Kidney (tissue), 14 donors: ENCODE data around the gene CCNT2. TPM values are rescaled to one million over a fixed set of nuclear protein-coding genes. Genes with fewer than 3 reads are reported as not detected.

Source experiments
- DNase-seq, 5 donors: peaks; one replicate each; pipeline ENCODE4 v3.0.0-alpha.2; 2013 to 2020
- FAIRE-seq: peaks from 2 replicates; lab custom pipeline; 2012; peaks lifted over from hg19 to GRCh38; lab: Jason Lieb, UNC
- H3K27ac ChIP-seq, 2 donors: one replicate each; pipeline ENCODE4 v1.7.0; 2013; ENCODE audit warnings: low read depth in 2 of 2, low read length in 2 of 2, inconsistent platforms in 1 of 2
- H3K27me3 ChIP-seq: one replicate; pipeline ENCODE4 v1.7.1; 2013; ENCODE audit warnings: low read length, inconsistent platforms; ENCODE audit not compliant: control insufficient read depth, insufficient read depth
- H3K36me3 ChIP-seq, 3 donors: one replicate each; pipeline versions ENCODE4 v1.7.0 to v1.7.1; 2013; ENCODE audit warnings: low read length in 3 of 3, control low read depth in 1 of 3, inconsistent platforms in 1 of 3; ENCODE audit not compliant: insufficient read depth in 3 of 3, control insufficient read depth in 2 of 3
- H3K4me1 ChIP-seq, 3 donors: one replicate each; pipeline versions ENCODE4 v1.7.0 to v1.7.1; 2013; ENCODE audit warnings: low read length in 3 of 3, inconsistent platforms in 1 of 3, low read depth in 1 of 3; ENCODE audit not compliant: control insufficient read depth in 2 of 3, insufficient read depth in 2 of 3
- H3K4me3 ChIP-seq, 3 donors: one replicate each; pipeline versions ENCODE4 v1.7.0 to v1.8.1; 2013; ENCODE audit warnings: low read length in 3 of 3, control low read depth in 1 of 3, inconsistent platforms in 1 of 3
- H3K9ac ChIP-seq, 3 donors: one replicate each; pipeline versions ENCODE4 v1.7.0 to v1.7.1; 2013; ENCODE audit warnings: low read length in 3 of 3, control low read depth in 1 of 3, inconsistent platforms in 1 of 3
- H3K9me3 ChIP-seq, 3 donors: one replicate each; pipeline versions ENCODE4 v1.7.0 to v1.7.1; 2013; ENCODE audit warnings: low read length in 3 of 3, control low read depth in 1 of 3, inconsistent platforms in 1 of 3; ENCODE audit not compliant: control insufficient read depth in 2 of 3, insufficient read depth in 1 of 3
- intact Hi-C: fragments of 100-400 bp; cut with DNase I; formaldehyde crosslinking; loops from one replicate; pipeline ENCODE4 v1.11.1; 2022
- polyA plus RNA-seq: library from polyadenylated mRNA; stranded (reverse); fragments of 350-450 nt; fragmentation: Illumina TruSeq; extraction: RNeasy Lipid Tissue Mini Kit (QIAGEN cat#74804); gene quantifications from one replicate; pipeline ENCODE4 v1.2.3, GENCODE V29; 2014; ENCODE audit warnings: low read depth, low replicate concordance; ENCODE audit not compliant: insufficient read depth
- total RNA-seq: library from RNA; stranded (reverse); fragmentation: NEBNext Ultra II Directional; extraction: Animal tissue kit (Norgen Biotek cat#: 25700); gene quantifications from one replicate; pipeline ENCODE4 v1.2.1, GENCODE V29; 2021
- TF ChIP-seq, protein P1 (sequence below): IDR thresholded peaks from 3 replicates; pipeline ENCODE4 v1.5.1; 2012; ENCODE audit warnings: mild to moderate bottlenecking, moderate library complexity, borderline replicate concordance; ENCODE audit not compliant: insufficient read depth; ENCODE audit errors: extremely low read depth
- donor health status: control.
- donor health status: control.
- donor health status: control.
- donor health status: control.
- donor health status: control.
- donor health status: DM: yes; HTN: yes; CAD: no.
- donor health status: Normal renal cell carcinoma (clear cell type).

CCNT2 gene
- total and polyA plus RNA-seq, 2 donors from 2014 or later, result 7.0 to 42.1 TPM

DNA sequence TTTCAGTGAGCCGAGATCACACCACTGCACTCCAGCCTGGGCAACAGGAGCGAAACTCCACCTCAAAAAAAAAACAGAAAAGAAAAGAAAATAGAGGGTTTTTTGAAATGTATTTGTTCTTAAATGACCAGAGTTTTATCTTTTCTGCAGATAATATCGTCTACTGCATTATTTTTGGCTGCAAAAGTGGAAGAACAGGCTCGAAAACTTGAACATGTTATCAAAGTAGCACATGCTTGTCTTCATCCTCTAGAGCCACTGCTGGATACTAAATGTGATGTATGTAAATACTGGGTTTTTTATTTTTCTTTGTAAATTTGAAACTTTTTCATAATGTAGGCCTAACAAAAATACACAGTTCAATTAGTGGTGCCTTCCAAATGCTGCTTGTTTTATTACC is 18.1 kb downstream of the CCNT2 start:
- no peak overlapping the region for H3K9ac ChIP-seq
- H3K9me3 ChIP-seq, result no peaks in the 10 kb centered on the region
- H3K36me3 ChIP-seq, result peaks cover 2 to 9% (median 3%) of the 10 kb centered on the region in 3 donors
- TF ChIP-seq, protein P1, sequence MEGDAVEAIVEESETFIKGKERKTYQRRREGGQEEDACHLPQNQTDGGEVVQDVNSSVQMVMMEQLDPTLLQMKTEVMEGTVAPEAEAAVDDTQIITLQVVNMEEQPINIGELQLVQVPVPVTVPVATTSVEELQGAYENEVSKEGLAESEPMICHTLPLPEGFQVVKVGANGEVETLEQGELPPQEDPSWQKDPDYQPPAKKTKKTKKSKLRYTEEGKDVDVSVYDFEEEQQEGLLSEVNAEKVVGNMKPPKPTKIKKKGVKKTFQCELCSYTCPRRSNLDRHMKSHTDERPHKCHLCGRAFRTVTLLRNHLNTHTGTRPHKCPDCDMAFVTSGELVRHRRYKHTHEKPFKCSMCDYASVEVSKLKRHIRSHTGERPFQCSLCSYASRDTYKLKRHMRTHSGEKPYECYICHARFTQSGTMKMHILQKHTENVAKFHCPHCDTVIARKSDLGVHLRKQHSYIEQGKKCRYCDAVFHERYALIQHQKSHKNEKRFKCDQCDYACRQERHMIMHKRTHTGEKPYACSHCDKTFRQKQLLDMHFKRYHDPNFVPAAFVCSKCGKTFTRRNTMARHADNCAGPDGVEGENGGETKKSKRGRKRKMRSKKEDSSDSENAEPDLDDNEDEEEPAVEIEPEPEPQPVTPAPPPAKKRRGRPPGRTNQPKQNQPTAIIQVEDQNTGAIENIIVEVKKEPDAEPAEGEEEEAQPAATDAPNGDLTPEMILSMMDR, result no peak
- peaks cover 0 to 15% (median 12%) of the 10 kb centered on the region in 3 donors for H3K4me1 ChIP-seq
- H3K27me3 ChIP-seq, result no peaks in the 10 kb centered on the region
- FAIRE-seq, result no peak
- H3K4me3 ChIP-seq, result no peak overlapping the region
- no peak for DNase-seq
- intact Hi-C loops, result no loop called here
- no peak overlapping the region for H3K27ac ChIP-seq

DNA sequence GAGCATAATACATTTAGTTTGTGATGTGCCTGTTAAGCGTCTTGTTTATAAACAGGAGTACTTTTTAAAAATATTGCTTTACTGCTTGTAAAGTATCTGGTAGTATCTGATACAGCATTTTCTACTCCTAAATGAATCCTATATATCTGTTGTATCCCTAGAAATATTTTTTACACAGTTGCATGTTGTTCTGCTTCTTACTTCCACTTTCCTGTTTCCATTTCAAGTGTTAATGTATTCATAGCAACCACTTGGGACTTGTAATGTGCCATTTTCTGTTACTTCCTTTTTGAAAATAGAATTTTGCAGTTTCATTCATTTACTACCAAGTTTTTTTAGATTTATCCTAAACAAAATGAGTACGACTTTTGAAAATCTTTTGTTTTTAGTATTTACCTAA is 24.9 kb downstream of the CCNT2 start:
- Histone ChIP-seq H3K36me3 (peaks cover 0 to 14% (median 12%) of the 10 kb centered on the region in 3 donors), H3K9ac (no peak overlapping the region), H3K27ac (no peak overlapping the region), H3K27me3 (no peaks in the 10 kb centered on the region), H3K4me1 (no peaks in the 10 kb centered on the region), H3K4me3 (no peak overlapping the region), H3K9me3 (no peaks in the 10 kb centered on the region)
- TF ChIP-seq, protein P1, result no peak
- FAIRE-seq (no peak), DNase-seq (no peak)
- intact Hi-C loops, result no loop called here

DNA sequence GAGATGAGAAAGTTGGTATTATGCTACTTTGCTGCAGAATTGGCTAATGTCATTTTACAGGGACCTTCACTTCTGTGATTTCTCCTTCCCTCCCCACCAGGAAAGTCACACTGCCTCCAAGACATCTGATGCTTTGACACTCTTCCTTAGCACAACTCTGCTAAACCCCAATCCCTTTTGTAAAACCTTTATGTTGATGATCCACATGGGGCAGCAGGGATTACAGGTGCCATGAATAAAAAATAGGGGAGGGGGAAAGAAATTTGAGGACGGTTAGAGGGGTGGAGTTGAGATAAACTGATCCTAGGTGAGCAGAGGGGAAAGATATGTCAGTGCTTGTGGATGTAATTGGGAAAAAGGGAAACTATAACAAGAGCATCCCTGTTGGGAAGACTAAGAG is 26.4 kb downstream of the CCNT2 start:
- no peaks in the 10 kb centered on the region for H3K4me1 ChIP-seq
- intact Hi-C loops, result no loop called here
- no peaks in the 10 kb centered on the region for H3K27me3 ChIP-seq
- no peak for FAIRE-seq
- H3K27ac ChIP-seq, result no peak overlapping the region
- DNase-seq, result no peak
- TF ChIP-seq, protein P1, result no peak
- peaks cover 0 to 15% (median 12%) of the 10 kb centered on the region in 3 donors for H3K36me3 ChIP-seq
- H3K9ac ChIP-seq, result no peak overlapping the region
- H3K4me3 ChIP-seq, result no peak overlapping the region
- H3K9me3 ChIP-seq, result no peaks in the 10 kb centered on the region

DNA sequence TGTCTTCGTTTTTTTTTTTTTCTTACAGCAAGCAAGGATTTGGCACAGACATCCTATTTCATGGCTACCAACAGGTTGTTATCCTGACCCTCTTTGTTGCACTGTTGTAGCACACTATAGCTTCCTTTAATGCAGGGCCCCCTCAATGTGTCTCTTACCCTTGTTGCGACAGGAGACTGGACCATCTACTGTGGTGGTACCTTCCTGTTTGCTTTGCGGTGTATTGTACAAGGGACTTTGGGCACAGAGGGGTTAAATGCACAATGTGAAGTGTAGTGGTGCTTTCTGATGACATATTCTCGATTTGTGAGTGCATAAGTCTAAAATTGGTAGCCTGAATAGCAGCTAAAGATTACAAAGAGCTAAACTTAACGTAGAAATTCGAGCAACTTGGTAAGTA is 27.5 kb downstream of the CCNT2 start:
- no peaks in the 10 kb centered on the region for H3K4me1 ChIP-seq
- TF ChIP-seq, protein P1, result no peak
- H3K9me3 ChIP-seq, result no peaks in the 10 kb centered on the region
- peaks cover 4 to 22% (median 11%) of the 10 kb centered on the region in 3 donors for H3K36me3 ChIP-seq
- H3K27ac ChIP-seq, result no peak overlapping the region
- no peak for DNase-seq
- H3K9ac ChIP-seq, result no peak overlapping the region
- H3K27me3 ChIP-seq, result no peaks in the 10 kb centered on the region
- no peak overlapping the region for H3K4me3 ChIP-seq
- no peak for FAIRE-seq
- intact Hi-C loops, result no loop called here
